Medulla oblongata (tissue), 1 donor: ENCODE measurements around the gene ZNF784.

Source experiments
- DNase-seq: peaks from one replicate; pipeline ENCODE4 v3.0.0-alpha.2; 2015; ENCODE audit errors: extremely low spot score

Gene ZNF784

GRCh38 chr19:55656552-55656951 is 32.2 kb upstream of the ZNF784 start:
- no peak for DNase-seq

GRCh38 chr19:55655648-55656040 is 31.3 kb upstream of the ZNF784 start:
- no peak for DNase-seq

GRCh38 chr19:55654868-55655647 is 30.7 kb upstream of the ZNF784 start, which contains the start of gene U2AF2:
U2AF2 (plus strand) TSS chr19:55655035; CDS start chr19:55655105, 70 bp downstream.
- DNase-seq: peak; percentile 79

- DNase-seq: peak; percentile 100
These were observed 30.0 kb upstream of the ZNF784 start for GRCh38 chr19:55654323-55654867.

- peak; percentile 99 for DNase-seq
These were observed 29.4 kb upstream of the ZNF784 start for GRCh38 chr19:55653651-55654322.

GRCh38 chr19:55652311-55653128 is 28.2 kb upstream of the ZNF784 start:
- DNase-seq: no peak

GRCh38 chr19:55651236-55651635 is 26.9 kb upstream of the ZNF784 start:
- no peak for DNase-seq

GRCh38 chr19:55650602-55651230 is 26.4 kb upstream of the ZNF784 start:
- DNase-seq: no peak

GRCh38 chr19:55650126-55650557 is 25.8 kb upstream of the ZNF784 start:
- DNase-seq: no peak

GRCh38 chr19:55649268-55650125 is 25.1 kb upstream of the ZNF784 start:
- DNase-seq: no peak

GRCh38 chr19:55648585-55649267 is 24.4 kb upstream of the ZNF784 start:
- DNase-seq: no peak

GRCh38 chr19:55647732-55648584 is 23.6 kb upstream of the ZNF784 start, which contains the start of gene CCDC106:
CCDC106 (plus strand) TSS chr19:55648212; CDS start chr19:55649047, 835 bp downstream.
- peak; percentile 68 for DNase-seq

- DNase-seq: no peak
These were observed 22.7 kb upstream of the ZNF784 start for GRCh38 chr19:55646889-55647731.

- no peak for DNase-seq
These were observed 21.1 kb upstream of the ZNF784 start for GRCh38 chr19:55645512-55645881.

- DNase-seq: no peak
These were observed 20.6 kb upstream of the ZNF784 start for GRCh38 chr19:55644842-55645511.

GRCh38 chr19:55644191-55644833 is 19.9 kb upstream of the ZNF784 start:
- no peak for DNase-seq

GRCh38 chr19:55643887-55644176 is 19.5 kb upstream of the ZNF784 start:
- DNase-seq: no peak
